Gastrocnemius medialis (tissue), 4 donors: ENCODE data around the gene ADARB2. TPM values are rescaled to one million over a fixed set of nuclear protein-coding genes. Genes with fewer than 3 reads are reported as not detected.

ENCODE experiments used
- ATAC-seq, 2 donors: fragments of 150-250 bp; one replicate each; pipeline ENCODE4 v1.9.1; 2016
- DNase-seq, 2 donors: peaks; one replicate each; pipeline ENCODE4 v3.0.0-alpha.2; 2019
- H3K27ac ChIP-seq, 4 donors: fragments of 200-600 bp; sonication (generic); 1 replicate in 1 of 4; 2 replicates in 3 of 4; pipeline ENCODE4 v1.5.1; 2016 to 2018; ENCODE audit warnings: mild to moderate bottlenecking in 2 of 4, moderate library complexity in 1 of 4
- H3K27me3 ChIP-seq, 3 donors: fragments of 200-600 bp; sonication (generic) in 2 of 3; 1 replicate in 1 of 3; 2 replicates in 2 of 3; pipeline versions ENCODE4 v1.5.1 to v1.6.0; 2016 to 2019; ENCODE audit warnings: mild to moderate bottlenecking in 1 of 3, moderate library complexity in 1 of 3
- H3K36me3 ChIP-seq, 2 donors: fragments of 200-600 bp; sonication (generic) in 1 of 2; one replicate each; pipeline ENCODE4 v1.5.1; 2017 to 2018
- H3K4me1 ChIP-seq, 2 donors: fragments of 200-600 bp; sonication (generic) in 1 of 2; one replicate each; pipeline ENCODE4 v1.5.1; 2016 to 2017; ENCODE audit warnings: mild to moderate bottlenecking in 2 of 2
- H3K4me3 ChIP-seq, 4 donors: fragments of 200-600 bp; sonication (generic) in 3 of 4; 1 replicate in 1 of 4; 2 replicates in 3 of 4; pipeline ENCODE4 v1.5.1; 2016 to 2019; ENCODE audit warnings: mild to moderate bottlenecking in 2 of 4
- H3K9me3 ChIP-seq, 3 donors: fragments of 200-600 bp; sonication (generic) in 2 of 3; 1 replicate in 1 of 3; 2 replicates in 2 of 3; pipeline ENCODE4 v1.5.1; 2016 to 2019
- CTCF ChIP-seq, 5 experiments: fragments of 450-650 bp in 3 of 5; fragments of 200-600 bp in 2 of 5; sonication (generic) in 2 of 5; IDR thresholded peaks in 4 of 5; conservative IDR thresholded peaks in 1 of 5; 1 replicate in 4 of 5; 2 replicates in 1 of 5; pipeline ENCODE4 v1.5.1; 2016 to 2019; ENCODE audit warnings: antibody characterized with exemption in 5 of 5, mild to moderate bottlenecking in 3 of 5, moderate library complexity in 3 of 5
- POLR2A ChIP-seq, 2 donors: fragments of 450-650 bp; IDR thresholded peaks; one replicate each; pipeline ENCODE4 v1.6.1; 2017; ENCODE audit warnings: antibody characterized with exemption in 2 of 2, mild to moderate bottlenecking in 2 of 2, moderate library complexity in 2 of 2
- in situ Hi-C, 4 donors: fragments of 200-750 bp; cut with MboI; loops; one replicate each; pipeline versions ENCODE4 v1.15.0 to v1.8.0; 2017; ENCODE audit warnings: low sequenced_read_pairs in 4 of 4
- intact Hi-C: fragments of 100-400 bp; cut with DNase I; formaldehyde crosslinking; loops from one replicate; pipeline ENCODE4 v1.15.1; 2023; ENCODE audit warnings: low total_unique reads
- total RNA-seq, 4 donors: library from RNA; depleted of rRNA; stranded (reverse); fragments of >200 nt; gene quantifications; one replicate each; pipeline versions ENCODE4 v1.1.0 to v1.2.3, GENCODE V29; 2016

The ADARB2 gene
- total RNA-seq, 4 donors from 2014 or later = 0.07 to 0.87 (median 0.10) TPM

- H3K36me3 ChIP-seq = no peaks in the 10 kb centered on the region
- H3K27me3 ChIP-seq = peaks cover 0 to 8% (median 0%) of the 10 kb centered on the region in 3 donors
- no peaks in the 10 kb centered on the region for H3K9me3 ChIP-seq
- H3K27ac ChIP-seq = no peak overlapping the region
- in situ Hi-C loops = no loop called here
- ATAC-seq (no peak), DNase-seq (no peak)
- intact Hi-C loops = no loop called here
- no peak overlapping the region for H3K4me3 ChIP-seq
- TF ChIP-seq POLR2A (IDR thresholded peaks at IDR 0.05) (no peak), CTCF (IDR thresholded peaks at IDR 0.05 in 4 of 5, conservative IDR thresholded peaks at IDR 0.05 in 1 of 5) (no peak)
- no peaks in the 10 kb centered on the region for H3K4me1 ChIP-seq
Measured at GRCh38 chr10:1729751-1730150, 7.6 kb downstream of the ADARB2 start.

- H3K27me3 ChIP-seq = no peaks in the 10 kb centered on the region
- ATAC-seq (no peak), DNase-seq (no peak)
- no peak for TF ChIP-seq CTCF (IDR thresholded peaks at IDR 0.05 in 4 of 5, conservative IDR thresholded peaks at IDR 0.05 in 1 of 5)
- TF ChIP-seq POLR2A (IDR thresholded peaks at IDR 0.05) = no peak
- no peaks in the 10 kb centered on the region for H3K36me3 ChIP-seq
- no peak overlapping the region for H3K27ac ChIP-seq
- in situ Hi-C loops (no loop called here), intact Hi-C loops (no loop called here)
- H3K9me3 ChIP-seq = no peaks in the 10 kb centered on the region
- H3K4me3 ChIP-seq = no peak overlapping the region
- no peaks in the 10 kb centered on the region for H3K4me1 ChIP-seq
Measured at GRCh38 chr10:1726861-1727260, 10.5 kb downstream of the ADARB2 start.

- H3K36me3 ChIP-seq = no peaks in the 10 kb centered on the region
- in situ Hi-C loops (no loop called here), intact Hi-C loops (no loop called here)
- no peak overlapping the region for H3K27ac ChIP-seq
- H3K4me3 ChIP-seq = no peak overlapping the region
- H3K27me3 ChIP-seq = no peaks in the 10 kb centered on the region
- TF ChIP-seq CTCF (IDR thresholded peaks at IDR 0.05 in 4 of 5, conservative IDR thresholded peaks at IDR 0.05 in 1 of 5) (no peak), POLR2A (IDR thresholded peaks at IDR 0.05) (no peak)
- DNase-seq (no peak), ATAC-seq (no peak)
- no peaks in the 10 kb centered on the region for H3K9me3 ChIP-seq
- no peaks in the 10 kb centered on the region for H3K4me1 ChIP-seq
Measured at GRCh38 chr10:1724921-1725488, 12.3 kb downstream of the ADARB2 start.

GRCh38 chr10:1716839-1717238, 20.5 kb downstream of the ADARB2 start:
- DNase-seq = no peak
- in situ Hi-C loops (no loop called here), intact Hi-C loops (no loop called here)
- TF ChIP-seq POLR2A (IDR thresholded peaks at IDR 0.05) = no peak
- TF ChIP-seq CTCF (IDR thresholded peaks at IDR 0.05 in 4 of 5, conservative IDR thresholded peaks at IDR 0.05 in 1 of 5) = no peak
- no peaks in the 10 kb centered on the region for H3K36me3 ChIP-seq
- H3K27ac ChIP-seq = no peak overlapping the region
- H3K4me1 ChIP-seq = no peaks in the 10 kb centered on the region
- no peak for ATAC-seq
- H3K9me3 ChIP-seq = no peaks in the 10 kb centered on the region
- H3K4me3 ChIP-seq = no peak overlapping the region
- peaks cover 0 to 4% (median 0%) of the 10 kb centered on the region in 3 donors for H3K27me3 ChIP-seq

- Histone ChIP-seq H3K36me3 (no peaks in the 10 kb centered on the region), H3K4me3 (no peak overlapping the region), H3K27me3 (peaks cover 0 to 4% (median 0%) of the 10 kb centered on the region in 3 donors), H3K9me3 (no peaks in the 10 kb centered on the region), H3K27ac (no peak overlapping the region), H3K4me1 (no peaks in the 10 kb centered on the region)
- TF ChIP-seq POLR2A (IDR thresholded peaks at IDR 0.05) (no peak), CTCF (IDR thresholded peaks at IDR 0.05 in 4 of 5, conservative IDR thresholded peaks at IDR 0.05 in 1 of 5) (no peak)
- intact Hi-C loops (no loop called here), in situ Hi-C loops (no loop called here)
- DNase-seq (no peak), ATAC-seq (no peak)
Measured at GRCh38 chr10:1715821-1716220, 21.5 kb downstream of the ADARB2 start.
